GM19395 (cell line): Measurements from ENCODE around the gene STAM2.
"Not testable (repeated sequence)": the region's sequence is repeated elsewhere in the genome, so short reads cannot be mapped to it uniquely, and the experiment has no call there.

Experiments
- ATAC-seq: cut with Tn5 transposase; IDR thresholded peaks from one replicate; pipeline ENCODE4 v1.9.1; 2021; ENCODE audit warnings: mild to moderate bottlenecking, moderate library complexity; ENCODE audit not compliant: unreplicated experiment

STAM2 gene

DNA sequence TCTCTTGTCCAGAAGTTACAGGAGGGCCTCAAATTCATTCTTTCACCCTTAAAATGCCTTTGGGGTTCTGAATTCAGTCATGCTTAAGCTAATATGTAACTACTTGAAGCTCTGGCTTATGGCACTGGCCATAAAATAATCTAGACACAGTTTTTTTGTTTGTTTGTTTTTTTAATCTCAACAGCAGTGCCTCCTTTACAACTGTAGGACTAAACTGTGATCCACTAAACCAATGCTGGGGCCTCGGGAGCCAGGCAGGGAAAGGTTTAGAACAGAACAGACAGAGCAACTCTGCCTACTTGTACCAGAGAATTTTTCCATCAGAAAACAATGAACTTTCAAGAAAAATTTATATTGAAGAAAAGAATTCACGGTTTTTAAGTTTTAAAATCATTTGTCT lies 1.7 kb downstream of the STAM2 start:
- no peak for ATAC-seq

DNA sequence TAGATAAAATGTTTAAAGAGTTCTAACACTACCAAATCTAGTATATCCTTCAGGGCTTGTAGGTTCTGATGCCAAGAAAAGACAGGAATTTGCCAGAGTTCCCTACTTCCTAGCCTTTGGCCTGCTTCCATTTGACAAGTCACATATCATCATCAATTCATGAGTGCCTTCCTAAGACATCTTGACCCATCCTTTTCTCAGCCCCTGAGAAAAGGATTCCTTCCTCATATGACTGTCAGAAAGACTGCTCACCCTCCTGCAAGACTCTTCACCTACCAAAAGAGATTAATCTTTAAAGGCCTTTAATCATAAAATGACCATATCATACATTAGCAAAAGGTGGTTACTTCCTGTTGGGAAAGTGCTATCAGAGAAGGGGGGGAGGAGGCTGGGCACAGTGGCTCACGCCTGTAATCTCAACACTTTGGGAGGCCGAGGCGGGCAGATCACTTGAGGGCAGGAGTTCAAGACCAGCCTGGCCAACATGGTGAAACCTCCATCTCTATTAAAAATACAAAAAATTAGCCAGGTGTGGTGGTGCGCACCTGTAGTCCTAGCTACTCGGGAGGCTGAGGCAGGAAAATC lies 3.3 kb downstream of the STAM2 start:
- not testable (repeated sequence) for ATAC-seq

- no peak for ATAC-seq
These were observed 3.8 kb downstream of the STAM2 start for GRCh38 chr2:152171718-152172117.

DNA sequence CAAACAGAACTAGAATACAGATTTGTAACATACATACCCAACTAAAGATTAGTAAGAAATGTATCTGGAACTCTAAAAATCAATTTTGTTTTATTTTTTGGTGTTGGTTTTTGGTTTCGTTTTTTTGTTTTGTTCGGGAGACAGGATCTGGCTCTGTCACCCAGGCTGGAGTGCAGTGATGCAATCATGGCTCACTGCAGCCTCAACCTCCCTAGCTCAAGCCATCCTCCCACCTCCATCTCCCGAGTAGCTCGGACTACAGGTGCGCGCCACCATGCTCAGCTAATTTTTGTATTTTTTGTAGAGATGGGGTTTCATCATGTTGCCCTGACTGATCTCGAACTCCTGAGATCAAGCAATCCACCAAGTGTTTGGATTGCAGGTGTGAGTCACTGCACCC lies 6.4 kb downstream of the STAM2 start:
- ATAC-seq = not testable (repeated sequence)

GRCh38 chr2:152167470-152167869 lies 8.1 kb downstream of the STAM2 start:
- not testable (repeated sequence) for ATAC-seq

- peak; percentile 54 for ATAC-seq
These were observed 8.5 kb downstream of the STAM2 start for GRCh38 chr2:152167065-152167464.

DNA sequence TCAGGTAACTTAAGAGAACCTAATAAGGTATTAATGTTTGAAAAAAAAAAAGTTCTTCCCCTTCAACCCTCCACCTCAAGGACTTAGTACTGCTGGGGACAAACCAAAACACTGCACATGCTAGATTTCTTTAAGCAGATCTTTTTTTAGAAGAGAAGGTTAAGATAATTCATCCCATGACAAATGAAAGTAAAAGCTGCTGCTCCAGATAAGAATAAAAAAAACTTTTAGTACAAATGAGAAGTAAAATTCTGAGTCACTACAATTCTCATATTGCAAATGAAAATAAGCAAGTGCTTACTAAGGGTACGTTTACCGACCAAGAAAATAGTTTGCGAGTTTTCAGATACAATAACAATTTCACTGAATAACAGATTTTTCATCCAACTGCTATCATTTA lies 8.9 kb downstream of the STAM2 start:
- peak; percentile 84 for ATAC-seq

GRCh38 chr2:152165780-152166179 lies 9.8 kb downstream of the STAM2 start:
- ATAC-seq = no peak

- ATAC-seq = no peak
These were observed 10.3 kb downstream of the STAM2 start for GRCh38 chr2:152165306-152165705.

DNA sequence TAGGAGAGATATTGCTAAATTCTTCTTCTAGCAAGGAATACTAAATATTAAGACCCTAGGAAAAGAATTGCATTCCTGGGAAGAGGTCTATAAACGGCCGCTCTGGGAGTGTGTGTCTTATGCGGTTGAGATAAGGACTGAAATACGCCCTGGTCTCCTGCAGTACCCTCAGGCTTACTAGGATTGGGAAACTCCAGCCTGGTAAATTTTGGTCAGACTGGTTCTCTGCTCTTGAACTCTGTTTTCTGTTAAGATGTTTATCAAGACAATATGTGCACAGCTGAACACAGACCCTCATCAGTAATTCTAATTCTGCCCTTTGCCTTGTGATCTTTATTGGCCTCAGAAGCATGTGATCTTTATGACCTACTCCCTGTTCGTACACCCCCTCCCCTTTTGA lies 11.9 kb downstream of the STAM2 start:
- ATAC-seq = not testable (repeated sequence)

GRCh38 chr2:152162141-152162540 lies 13.4 kb downstream of the STAM2 start:
- ATAC-seq = no peak

DNA sequence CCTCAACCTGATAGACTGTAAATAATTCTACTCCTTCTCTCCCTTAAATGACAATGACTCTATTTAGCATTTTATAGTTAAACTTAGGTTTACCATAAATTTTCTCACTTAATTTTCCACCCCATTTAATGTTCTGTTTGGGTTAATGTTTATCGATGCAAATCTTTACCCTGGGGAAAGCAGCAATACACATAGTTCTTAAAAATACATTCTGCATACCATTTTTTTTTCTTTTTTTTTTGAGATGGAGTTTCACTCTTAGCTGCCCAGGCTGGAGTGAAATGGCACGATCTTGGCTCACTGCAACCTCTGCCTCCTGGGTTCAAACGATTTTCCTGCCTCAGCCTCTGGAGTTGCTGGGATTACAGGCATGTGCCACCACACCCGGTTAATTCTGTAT lies 14.0 kb downstream of the STAM2 start:
- no peak for ATAC-seq

DNA sequence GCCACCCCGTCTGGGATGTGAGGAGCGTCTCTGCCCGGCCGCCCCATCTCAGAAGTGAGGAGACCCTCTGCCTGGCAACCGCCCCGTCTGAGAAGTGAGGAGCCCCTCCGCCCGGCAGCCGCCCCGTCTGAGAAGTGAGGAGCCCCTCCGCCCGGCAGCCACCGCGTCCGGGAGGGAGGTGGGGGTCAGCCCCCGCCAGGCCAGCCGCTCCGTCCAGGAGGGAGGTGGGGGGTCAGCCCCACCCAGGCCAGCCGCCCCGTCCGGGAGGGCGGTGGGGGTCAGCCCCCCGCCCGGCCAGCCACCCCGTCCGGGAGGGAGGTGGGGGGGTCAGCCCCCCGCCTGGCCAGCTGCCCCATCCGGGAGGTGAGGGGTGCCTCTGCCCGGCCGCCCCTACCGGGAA lies 15.2 kb downstream of the STAM2 start:
- not testable (repeated sequence) for ATAC-seq

DNA sequence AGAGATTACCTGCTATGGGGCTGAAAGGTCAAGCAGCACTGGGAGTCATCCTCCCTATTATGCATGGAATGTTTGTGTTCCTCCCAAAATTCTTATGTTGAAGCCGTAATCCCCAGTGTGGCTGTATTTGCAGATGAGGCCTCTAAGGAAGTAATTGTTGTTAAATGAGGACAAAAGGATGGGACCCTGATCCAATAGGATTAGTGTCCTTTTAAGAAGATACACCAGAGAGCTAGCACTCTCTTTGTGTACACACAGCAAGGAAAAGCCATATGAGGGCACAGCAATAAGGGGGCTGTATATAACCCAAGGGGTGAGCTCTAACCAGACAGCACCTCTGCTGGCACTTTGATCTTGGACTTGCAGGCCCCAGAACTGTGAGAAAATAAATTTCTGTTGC lies 18.3 kb downstream of the STAM2 start:
- ATAC-seq = no peak

- no peak for ATAC-seq
These were observed 20.4 kb downstream of the STAM2 start for GRCh38 chr2:152155209-152155608.

DNA sequence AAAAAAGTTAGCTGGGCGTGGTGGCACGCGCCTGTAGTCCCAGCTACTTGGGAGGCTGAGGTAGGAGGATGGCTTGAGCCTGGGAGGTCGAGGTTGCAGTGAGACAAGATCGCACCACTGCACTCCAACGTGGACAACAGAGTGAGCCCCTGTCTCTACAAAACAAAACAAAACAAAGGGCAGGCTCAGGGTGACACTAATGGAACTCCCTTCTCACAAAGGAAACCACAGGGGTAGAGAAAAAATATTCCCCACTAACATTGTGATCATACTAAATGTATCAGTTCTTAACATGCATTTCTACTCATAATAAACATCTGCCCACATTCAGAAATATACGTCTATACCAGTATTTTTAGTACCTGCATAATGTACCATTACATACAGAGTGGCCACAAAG lies 21.1 kb downstream of the STAM2 start:
- no peak for ATAC-seq

- ATAC-seq = peak; percentile 77
These were observed 40.9 kb downstream of the STAM2 start for GRCh38 chr2:152134488-152135280.

DNA sequence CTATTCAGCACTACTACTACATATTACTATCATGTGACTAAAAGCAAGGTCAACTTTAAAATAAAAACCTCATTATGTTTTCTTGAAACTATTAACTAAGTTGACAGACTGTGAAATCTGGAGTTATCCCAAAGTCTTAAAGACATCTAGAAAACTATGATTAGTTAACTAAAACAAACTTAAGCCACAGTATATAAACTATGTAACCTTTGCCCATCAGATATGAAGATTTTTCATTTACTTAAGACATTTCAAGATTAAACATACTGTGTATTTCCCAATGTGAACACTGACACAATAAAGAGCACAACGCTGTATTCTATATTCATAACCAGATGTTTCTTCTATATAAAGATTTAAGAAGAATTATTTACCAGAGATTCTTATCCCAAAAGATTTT lies 43.3 kb downstream of the STAM2 start:
- ATAC-seq = no peak

- ATAC-seq = no peak
These were observed 47.9 kb downstream of the STAM2 start for GRCh38 chr2:152127628-152128027.

- ATAC-seq = no peak
These were observed 48.9 kb downstream of the STAM2 start for GRCh38 chr2:152126664-152127063.

GRCh38 chr2:152122161-152122560 lies 53.4 kb downstream of the STAM2 start:
- ATAC-seq = no peak

DNA sequence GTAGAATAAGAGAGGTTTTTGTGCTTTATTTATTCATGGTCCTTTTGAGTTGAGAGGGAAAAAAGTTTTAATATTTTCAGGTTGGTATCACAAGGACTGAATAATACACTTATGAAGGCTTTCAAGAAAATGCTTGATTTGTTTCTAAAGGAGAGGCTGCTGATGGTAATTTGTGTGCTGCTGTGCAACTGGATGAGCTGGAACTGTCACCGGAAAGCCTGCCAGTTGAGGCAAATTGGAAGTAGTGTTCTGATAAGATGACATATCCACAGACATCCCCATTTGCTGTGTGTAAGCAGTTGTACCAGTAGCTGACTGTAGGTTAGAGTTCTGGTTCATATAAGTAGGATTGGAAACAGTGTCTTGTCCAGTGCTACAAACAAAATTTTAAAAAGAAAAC lies 55.1 kb downstream of the STAM2 start:
- ATAC-seq = no peak

DNA sequence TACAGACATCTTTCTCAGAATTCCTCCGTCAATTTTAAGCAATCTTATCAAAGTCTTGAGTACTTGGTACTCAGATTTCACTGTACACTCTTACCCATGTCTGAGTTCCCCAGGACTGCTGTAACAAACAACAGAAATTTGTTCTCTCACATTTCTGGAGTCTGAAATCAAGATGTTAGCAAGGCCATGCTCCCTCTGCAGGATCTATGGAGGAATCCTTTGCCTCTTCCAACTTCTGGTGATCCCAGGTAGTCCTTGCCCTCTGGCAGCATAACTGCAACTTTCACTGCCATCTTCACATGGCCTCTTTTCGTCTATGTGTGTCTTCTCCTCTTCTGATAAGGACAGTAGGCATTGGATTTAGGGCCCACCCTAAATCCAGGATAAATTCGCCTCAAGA lies 59.6 kb downstream of the STAM2 start:
- ATAC-seq = no peak
